ENCODE measurements around the gene ZKSCAN1.
"Not testable (repeated sequence)": the region's sequence is repeated elsewhere in the genome, so short reads cannot be mapped to it uniquely, and the experiment has no call there.

The ZKSCAN1 gene

GRCh38 chr7:100015232-100016214, at the start of gene ZKSCAN1:
Gene ZKSCAN1 (plus strand): TSS chr7:100015596. CDS start chr7:100023507, 7,911 bp downstream.
- peak; percentile 98 for DNase-seq (ENCODE audit: low spot score)

GRCh38 chr7:99969298-99969697, 46.1 kb upstream of the ZKSCAN1 start:
- DNase-seq (ENCODE audit: low spot score) = no peak

GRCh38 chr7:99969813-99970212, 45.6 kb upstream of the ZKSCAN1 start:
- DNase-seq (ENCODE audit: low spot score) = not testable (repeated sequence)

GRCh38 chr7:99971242-99971641, 44.2 kb upstream of the ZKSCAN1 start:
- DNase-seq (ENCODE audit: low spot score) = no peak

GRCh38 chr7:99973817-99974216, 41.6 kb upstream of the ZKSCAN1 start:
- DNase-seq (ENCODE audit: low spot score) = not testable (repeated sequence)

GRCh38 chr7:99974681-99975080, 40.7 kb upstream of the ZKSCAN1 start:
- no peak for DNase-seq (ENCODE audit: low spot score)

GRCh38 chr7:99975782-99976521, 39.4 kb upstream of the ZKSCAN1 start, which contains the start of gene AZGP1:
Gene AZGP1 (minus strand): TSS chr7:99976031. CDS start chr7:99976020, 11 bp downstream.
- peak; percentile 38 for DNase-seq (ENCODE audit: low spot score)

GRCh38 chr7:99976626-99977025, 38.8 kb upstream of the ZKSCAN1 start:
- no peak for DNase-seq (ENCODE audit: low spot score)

- peak; percentile 44 for DNase-seq (ENCODE audit: low spot score)
These were observed 35.6 kb upstream of the ZKSCAN1 start for GRCh38 chr7:99979814-99980225.

GRCh38 chr7:99980448-99980872, 34.9 kb upstream of the ZKSCAN1 start:
- not testable (repeated sequence) for DNase-seq (ENCODE audit: low spot score)

GRCh38 chr7:99981066-99981465, 34.3 kb upstream of the ZKSCAN1 start:
- not testable (repeated sequence) for DNase-seq (ENCODE audit: low spot score)

GRCh38 chr7:99984593-99984992, 30.8 kb upstream of the ZKSCAN1 start:
- DNase-seq (ENCODE audit: low spot score) = no peak

GRCh38 chr7:99987306-99987705, 28.1 kb upstream of the ZKSCAN1 start:
- not testable (repeated sequence) for DNase-seq (ENCODE audit: low spot score)

GRCh38 chr7:99987846-99988245, 27.6 kb upstream of the ZKSCAN1 start:
- DNase-seq (ENCODE audit: low spot score) = no peak

GRCh38 chr7:99990460-99990852, 24.9 kb upstream of the ZKSCAN1 start:
- no peak for DNase-seq (ENCODE audit: low spot score)

GRCh38 chr7:99991543-99991942, 23.9 kb upstream of the ZKSCAN1 start:
- DNase-seq (ENCODE audit: low spot score) = not testable (repeated sequence)

- DNase-seq (ENCODE audit: low spot score) = no peak
These were observed 22.9 kb upstream of the ZKSCAN1 start for GRCh38 chr7:99992330-99993038.

GRCh38 chr7:99994819-99995218, 20.6 kb upstream of the ZKSCAN1 start:
- no peak for DNase-seq (ENCODE audit: low spot score)

- DNase-seq (ENCODE audit: low spot score) = no peak
These were observed 18.4 kb upstream of the ZKSCAN1 start for GRCh38 chr7:99996755-99997544.

- no peak for DNase-seq (ENCODE audit: low spot score)
These were observed 17.8 kb upstream of the ZKSCAN1 start for GRCh38 chr7:99997545-99998137.

- no peak for DNase-seq (ENCODE audit: low spot score)
These were observed 15.2 kb upstream of the ZKSCAN1 start for GRCh38 chr7:100000239-100000638.
